HCT116 (cell line): ENCODE data around the gene IL3RA. TPM values are rescaled to one million over a fixed set of nuclear protein-coding genes. Genes with fewer than 3 reads are reported as not detected.

Experiments used
- ATAC-seq: fragments of 200-7000 bp; cut with Tn5 transposase; 2 replicates; pipeline ENCODE4 v1.9.1; 2020; ENCODE audit warnings: mild to moderate bottlenecking, moderate library complexity
- BruUV-seq: library from RNA; stranded (reverse); fragments of 400-500 nt; replicated peaks from 2 replicates; lab custom pipeline; 2021; lab: Mats Ljungman, UMichigan
- CTCF ChIA-PET: fragments of 300-600 bp; sonication (Branson Sonifier 250); formaldehyde crosslinking; loops from one replicate; lab custom pipeline; 2021; ENCODE audit warnings: antibody characterized with exemption; lab: Charles Lee
- POLR2A ChIA-PET: fragments of 300-600, 350-600 bp; sonication (Branson Sonifier 250); formaldehyde crosslinking; loops from one replicate; lab custom pipeline; 2021; ENCODE audit warnings: antibody characterized with exemption; lab: Charles Lee
- RAD21 ChIA-PET, 2 experiments: fragments of 300-600 bp; sonication (Branson Sonifier 250); formaldehyde crosslinking; loops; one replicate each; lab custom pipeline; 2023; ENCODE audit warnings: low total read pairs in 2 of 2; ENCODE audit not compliant: uncharacterized antibody in 2 of 2, unreplicated experiment in 2 of 2, low non-redundant PET in 1 of 2; lab: Charles Lee
- DNase-seq: peaks from one replicate; pipeline ENCODE4 v3.0.0-alpha.2; 2010; ENCODE audit warnings: low read depth, low spot score
- H2AFZ ChIP-seq: fragments of 200-600 bp; shearing (Covaris generic), sonication (generic); 2 replicates; pipeline ENCODE4 v1.6.1; 2017; ENCODE audit warnings: low read depth, mixed run types, mixed read lengths, antibody characterized with exemption, low read length; ENCODE audit not compliant: poor library complexity, severe bottlenecking
- H3K27ac ChIP-seq: 2 replicates; pipeline ENCODE4 v1.5.1; 2012; ENCODE audit warnings: low read depth, low read length
- H3K27me3 ChIP-seq: fragments of 200-600 bp; sonication (generic); 2 replicates; pipeline ENCODE4 v1.6.1; 2016; ENCODE audit warnings: mixed run types, low read length, mixed read lengths; ENCODE audit not compliant: insufficient read depth
- H3K36me3 ChIP-seq, 2 experiments: fragments of 200-500 bp in 1 of 2; fragments of 200-600 bp in 1 of 2; sonication (Bioruptor generic) in 1 of 2; sonication (generic) in 1 of 2; 2 replicates each; pipeline versions ENCODE4 v1.5.1 to v1.6.1; 2014 to 2016; ENCODE audit warnings: low read length in 2 of 2, inconsistent platforms in 1 of 2, mixed read lengths in 1 of 2, mixed run types in 1 of 2; ENCODE audit not compliant: insufficient read depth in 2 of 2, control insufficient read depth in 1 of 2
- H3K4me1 ChIP-seq, 2 experiments: fragments of 200-600 bp in 1 of 2; sonication (generic) in 1 of 2; 2 replicates each; pipeline versions ENCODE4 v1.5.1 to v1.6.1; 2012 to 2017; ENCODE audit warnings: low read length in 2 of 2, inconsistent platforms in 1 of 2, mild to moderate bottlenecking in 1 of 2, mixed read lengths in 1 of 2, mixed run types in 1 of 2, moderate library complexity in 1 of 2; ENCODE audit not compliant: insufficient read depth in 2 of 2, control insufficient read depth in 1 of 2
- H3K4me2 ChIP-seq: fragments of 200-600 bp; sonication (generic); 2 replicates; pipeline ENCODE4 v1.6.1; 2017; ENCODE audit warnings: mixed run types, low read length, mixed read lengths
- H3K4me3 ChIP-seq, 2 experiments: fragments of 200-600 bp in 1 of 2; sonication (generic) in 1 of 2; replicated peaks in 1 of 2; 2 replicates each; pipeline ENCODE4 v1.5.1; 2011 to 2016; ENCODE audit warnings: low read length in 2 of 2, control low read depth in 1 of 2, low read depth in 1 of 2, mild to moderate bottlenecking in 1 of 2, mixed read lengths in 1 of 2, mixed run types in 1 of 2
- H3K79me2 ChIP-seq: fragments of 200-600 bp; sonication (generic); 2 replicates; pipeline ENCODE4 v1.6.1; 2017; ENCODE audit warnings: mild to moderate bottlenecking, mixed run types, low read length, moderate library complexity, mixed read lengths; ENCODE audit not compliant: insufficient read depth
- H3K9ac ChIP-seq: fragments of 200-600 bp; sonication (generic); 2 replicates; pipeline ENCODE4 v1.6.1; 2016; ENCODE audit warnings: low read length, mixed read lengths
- H3K9me2 ChIP-seq: fragments of 200-600 bp; sonication (generic), shearing (Covaris generic); 2 replicates; pipeline ENCODE4 v1.6.1; 2017; ENCODE audit warnings: mixed run types, mild to moderate bottlenecking, moderate library complexity; ENCODE audit not compliant: insufficient read depth
- H3K9me3 ChIP-seq, 2 experiments: fragments of 200-500 bp in 1 of 2; fragments of 200-600 bp in 1 of 2; sonication (Bioruptor generic) in 1 of 2; sonication (generic) in 1 of 2; 2 replicates each; pipeline ENCODE4 v1.6.1; 2014 to 2017; ENCODE audit warnings: low read length in 2 of 2, mixed read lengths in 2 of 2, inconsistent platforms in 1 of 2, low read depth in 1 of 2, mild to moderate bottlenecking in 1 of 2, mixed run types in 1 of 2, moderate library complexity in 1 of 2; ENCODE audit not compliant: control insufficient read depth in 1 of 2, insufficient read depth in 1 of 2
- H4K20me1 ChIP-seq: fragments of 200-600 bp; sonication (generic), shearing (Covaris generic); 2 replicates; pipeline ENCODE4 v1.6.1; 2017; ENCODE audit warnings: mixed run types, mild to moderate bottlenecking, moderate library complexity; ENCODE audit not compliant: insufficient read depth
- ATF3 ChIP-seq: IDR thresholded peaks from 2 replicates; pipeline ENCODE4 v1.6.1; 2012
- CBX3 ChIP-seq: IDR thresholded peaks from 2 replicates; pipeline ENCODE4 v1.6.1; 2012; ENCODE audit warnings: low read depth
- EGR1 ChIP-seq: IDR thresholded peaks from 2 replicates; pipeline ENCODE4 v1.6.1; 2012; ENCODE audit warnings: low read depth
- ELF1 ChIP-seq: IDR thresholded peaks from 2 replicates; pipeline ENCODE4 v1.6.1; 2012; ENCODE audit warnings: low read depth, borderline replicate concordance
- EZH2phosphoT487 ChIP-seq: fragments of 200-600 bp; IDR thresholded peaks from 2 replicates; pipeline ENCODE4 v1.6.1; 2018; ENCODE audit warnings: antibody characterized with exemption, borderline replicate concordance
- JUND ChIP-seq: IDR thresholded peaks from 2 replicates; pipeline ENCODE4 v1.6.1; 2012
- RAD21 ChIP-seq: IDR thresholded peaks from 2 replicates; pipeline ENCODE4 v1.6.1; 2012; ENCODE audit warnings: low read depth, mild to moderate bottlenecking
- REST ChIP-seq: IDR thresholded peaks from 2 replicates; pipeline ENCODE4 v1.6.1; 2012; ENCODE audit warnings: low read depth
- SIN3A ChIP-seq: IDR thresholded peaks from 2 replicates; pipeline ENCODE4 v1.6.1; 2012; ENCODE audit warnings: low read depth
- SP1 ChIP-seq: IDR thresholded peaks from 2 replicates; pipeline ENCODE4 v1.6.1; 2012; ENCODE audit warnings: low read depth
- SRF ChIP-seq: IDR thresholded peaks from 2 replicates; pipeline ENCODE4 v1.6.1; 2012; ENCODE audit warnings: low read depth
- TCF7L2 ChIP-seq: IDR thresholded peaks from 2 replicates; pipeline ENCODE4 v1.7.0; 2011; ENCODE audit warnings: borderline replicate concordance, inconsistent platforms; ENCODE audit not compliant: insufficient read depth, insufficient read length; ENCODE audit errors: extremely low read depth
- YY1 ChIP-seq: IDR thresholded peaks from 2 replicates; pipeline ENCODE4 v1.6.1; 2011; ENCODE audit warnings: low read length, low read depth, moderate library complexity, mild to moderate bottlenecking; ENCODE audit not compliant: insufficient replicate concordance; ENCODE audit errors: extremely low read depth
- ZNF274 ChIP-seq: fragments of 200-500 bp; sonication (Bioruptor generic); IDR thresholded peaks from 2 replicates; pipeline ENCODE4 v1.6.1; 2014; ENCODE audit warnings: mild to moderate bottlenecking, low read depth, low read length, inconsistent platforms
- intact Hi-C: fragments of 100-400 bp; cut with micrococcal nuclease; formaldehyde crosslinking; loops from 2 replicates; pipeline ENCODE4 v1.10.0; 2022
- total RNA-seq: library from RNA; stranded (reverse); gene quantifications from one replicate; pipeline ENCODE4 v1.2.1, GENCODE V29; 2021; ENCODE audit not compliant: unreplicated experiment
- TF ChIP-seq, protein P1 (sequence below): IDR thresholded peaks from 2 replicates; pipeline ENCODE4 v1.6.1; 2011; ENCODE audit warnings: mild to moderate bottlenecking, low read length, moderate library complexity; ENCODE audit not compliant: insufficient replicate concordance; ENCODE audit errors: extremely low read depth
- TF ChIP-seq, protein P2 (sequence below): IDR thresholded peaks from 2 replicates; pipeline ENCODE4 v1.6.1; 2012

The IL3RA gene
- total RNA-seq, 1 experiment from 2014 or later = not detected

DNA sequence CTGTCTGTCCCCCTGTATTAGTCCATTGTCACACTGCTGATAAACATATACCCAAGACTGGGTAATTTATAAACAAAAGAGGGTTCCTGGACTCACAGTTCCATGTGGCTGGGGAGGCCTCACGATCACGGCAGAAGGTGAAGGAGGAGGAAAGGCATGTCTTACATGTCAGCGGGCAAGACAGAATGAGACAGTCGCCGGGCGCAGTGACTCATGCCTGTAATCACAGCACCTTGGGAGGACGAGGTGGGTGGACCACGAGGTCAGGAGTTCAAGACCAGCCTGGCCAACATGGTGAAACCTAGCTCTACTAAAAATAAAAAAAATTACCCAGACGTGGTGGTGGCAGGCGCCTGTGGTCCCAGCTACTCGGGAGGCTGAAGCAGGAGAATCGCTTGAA, 24.7 kb downstream of the IL3RA start:
- POLR2A ChIA-PET = no interaction called here
- no peak for TF ChIP-seq JUND
- TF ChIP-seq YY1 = no peak
- peak; percentile 33; the same call in 1 of the 2 replicates for TF ChIP-seq EGR1

DNA sequence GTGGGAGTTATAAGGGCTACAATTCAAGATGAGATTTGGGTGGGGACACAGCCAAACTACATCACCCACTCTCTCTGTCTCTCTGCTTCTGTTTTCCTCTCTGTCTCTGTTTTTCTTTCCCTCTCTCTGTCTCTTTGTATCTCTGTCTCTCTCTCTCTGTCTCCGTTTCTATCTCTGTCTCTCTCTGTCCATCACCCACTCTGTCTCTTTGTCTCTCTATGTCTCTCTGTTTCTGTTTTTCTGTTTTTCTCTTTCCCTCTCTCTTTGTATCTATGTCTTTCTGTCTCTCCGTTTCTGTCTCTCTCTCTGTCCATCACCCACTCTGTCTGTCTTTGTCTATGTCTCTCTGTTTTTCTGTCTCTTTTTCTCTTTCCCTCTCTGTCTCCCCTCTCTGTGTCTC, 25.3 kb downstream of the IL3RA start:
- CTCF ChIA-PET = no interaction called here
- no peaks in the 10 kb centered on the region for H3K36me3 ChIP-seq
- TF ChIP-seq SP1 (no peak), RAD21 (no peak), REST (no peak), ELF1 (no peak), EZH2phosphoT487 (no peak), SRF (no peak), ZNF274 (no peak), ATF3 (no peak), SIN3A (no peak), TCF7L2 (no peak), CBX3 (no peak)
- TF ChIP-seq, protein P1, sequence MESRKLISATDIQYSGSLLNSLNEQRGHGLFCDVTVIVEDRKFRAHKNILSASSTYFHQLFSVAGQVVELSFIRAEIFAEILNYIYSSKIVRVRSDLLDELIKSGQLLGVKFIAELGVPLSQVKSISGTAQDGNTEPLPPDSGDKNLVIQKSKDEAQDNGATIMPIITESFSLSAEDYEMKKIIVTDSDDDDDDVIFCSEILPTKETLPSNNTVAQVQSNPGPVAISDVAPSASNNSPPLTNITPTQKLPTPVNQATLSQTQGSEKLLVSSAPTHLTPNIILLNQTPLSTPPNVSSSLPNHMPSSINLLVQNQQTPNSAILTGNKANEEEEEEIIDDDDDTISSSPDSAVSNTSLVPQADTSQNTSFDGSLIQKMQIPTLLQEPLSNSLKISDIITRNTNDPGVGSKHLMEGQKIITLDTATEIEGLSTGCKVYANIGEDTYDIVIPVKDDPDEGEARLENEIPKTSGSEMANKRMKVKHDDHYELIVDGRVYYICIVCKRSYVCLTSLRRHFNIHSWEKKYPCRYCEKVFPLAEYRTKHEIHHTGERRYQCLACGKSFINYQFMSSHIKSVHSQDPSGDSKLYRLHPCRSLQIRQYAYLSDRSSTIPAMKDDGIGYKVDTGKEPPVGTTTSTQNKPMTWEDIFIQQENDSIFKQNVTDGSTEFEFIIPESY = no peak
- TF ChIP-seq, protein P2, sequence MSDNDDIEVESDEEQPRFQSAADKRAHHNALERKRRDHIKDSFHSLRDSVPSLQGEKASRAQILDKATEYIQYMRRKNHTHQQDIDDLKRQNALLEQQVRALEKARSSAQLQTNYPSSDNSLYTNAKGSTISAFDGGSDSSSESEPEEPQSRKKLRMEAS = no peak

More for the DNA sequence above, 24.7 kb downstream of the IL3RA start:
- Histone ChIP-seq H3K4me2 (peak overlapping the region; percentile 50), H3K27ac (no peak overlapping the region), H3K9me2 (no peaks in the 10 kb centered on the region), H3K9ac (no peak overlapping the region), H3K9me3 (no peaks in the 10 kb centered on the region), H3K27me3 (no peaks in the 10 kb centered on the region), H3K4me1 (peaks cover 6 to 15% of the 10 kb centered on the region in 2 experiments; a peak in 2 of 4 replicates), H2AFZ (no peak overlapping the region), H3K36me3 (no peaks in the 10 kb centered on the region), H4K20me1 (no peaks in the 10 kb centered on the region), H3K4me3 (no peak overlapping the region), H3K79me2 (no peaks in the 10 kb centered on the region)
- DNase-seq (no peak), ATAC-seq (peak; percentile 73)
- no TSS peak for BruUV-seq
- intact Hi-C loops = no loop called here
- ChIA-PET RAD21 (no interaction called here), CTCF (no interaction called here)

More for the DNA sequence above, 25.3 kb downstream of the IL3RA start:
- ATAC-seq (no peak), DNase-seq (no peak)
- POLR2A ChIA-PET = no interaction called here
- H3K9me3 ChIP-seq = no peaks in the 10 kb centered on the region
- peak overlapping the region; percentile 50 for H3K4me2 ChIP-seq
- H3K4me1 ChIP-seq = peaks cover 6 to 15% of the 10 kb centered on the region in 2 experiments; a peak in 2 of 4 replicates
- no peaks in the 10 kb centered on the region for H3K9me2 ChIP-seq
- no peaks in the 10 kb centered on the region for H3K79me2 ChIP-seq
- RAD21 ChIA-PET = no interaction called here
- BruUV-seq = no TSS peak
- no peak overlapping the region for H3K4me3 ChIP-seq
- H2AFZ ChIP-seq = no peak overlapping the region
- H3K27ac ChIP-seq = no peak overlapping the region
- intact Hi-C loops = no loop called here
- H4K20me1 ChIP-seq = no peaks in the 10 kb centered on the region
- H3K9ac ChIP-seq = no peak overlapping the region
- no peaks in the 10 kb centered on the region for H3K27me3 ChIP-seq
